ENCODE data around the gene HMCN1.
A peak's percentile ranks its signal among the peaks of the same experiment; 100 is the strongest.

The HMCN1 gene

DNA sequence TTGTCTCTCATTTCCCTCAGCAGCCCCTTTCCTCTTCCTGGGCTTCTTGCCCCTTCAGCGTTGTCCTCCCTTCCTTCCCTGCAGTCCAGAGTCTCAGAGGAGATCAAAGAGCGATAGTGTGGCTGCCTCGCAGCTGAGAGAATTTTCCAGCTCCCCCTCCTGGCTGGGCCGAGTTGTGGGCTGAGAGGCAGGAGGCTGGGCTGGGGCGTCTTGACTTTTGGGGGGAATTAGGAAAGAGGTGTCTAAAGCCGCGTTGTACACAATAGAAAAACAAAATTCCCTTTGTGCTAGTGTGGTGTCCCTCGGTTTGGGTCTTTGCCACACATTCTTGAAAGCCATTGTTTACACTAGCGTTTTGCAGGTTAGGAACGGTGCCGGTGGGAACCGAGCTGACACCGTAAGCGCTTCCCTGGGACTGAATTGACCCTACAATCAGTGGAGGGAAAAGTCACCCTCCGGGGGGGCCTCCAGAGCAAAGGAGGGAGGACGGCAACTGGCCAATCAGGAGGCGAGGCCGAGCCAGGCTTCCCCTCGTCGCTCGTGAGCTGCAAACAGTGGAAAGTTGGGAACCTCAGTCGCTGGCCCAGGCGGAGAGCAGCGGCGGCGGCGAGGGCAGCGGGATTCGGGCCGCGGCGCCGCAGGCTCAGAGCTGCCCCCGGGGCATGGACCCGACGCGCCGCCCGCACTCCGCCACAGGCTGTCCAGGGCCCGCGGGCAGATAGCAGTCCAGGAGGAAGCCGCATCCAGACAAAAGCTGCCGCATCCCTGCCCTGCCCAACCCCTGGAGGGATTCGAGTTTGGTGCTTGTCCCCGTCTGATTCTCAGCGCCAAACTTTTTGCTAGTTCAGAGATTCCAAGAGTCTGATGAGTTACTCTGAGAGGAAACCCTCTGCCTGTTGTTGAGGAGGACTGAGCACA is at the start of gene HMCN1:
HMCN1 (plus strand) TSS at position 574 of the 918 bp plus-strand sequence. CDS start 389 bp downstream, outside the sequence.
- in situ Hi-C loops (cut with MboI; ENCODE audit: low pct_unique_long_range_greater_than_20kb, low sequenced_read_pairs, unreplicated experiment), result no loop called here
- TF ChIP-seq, protein P1, sequence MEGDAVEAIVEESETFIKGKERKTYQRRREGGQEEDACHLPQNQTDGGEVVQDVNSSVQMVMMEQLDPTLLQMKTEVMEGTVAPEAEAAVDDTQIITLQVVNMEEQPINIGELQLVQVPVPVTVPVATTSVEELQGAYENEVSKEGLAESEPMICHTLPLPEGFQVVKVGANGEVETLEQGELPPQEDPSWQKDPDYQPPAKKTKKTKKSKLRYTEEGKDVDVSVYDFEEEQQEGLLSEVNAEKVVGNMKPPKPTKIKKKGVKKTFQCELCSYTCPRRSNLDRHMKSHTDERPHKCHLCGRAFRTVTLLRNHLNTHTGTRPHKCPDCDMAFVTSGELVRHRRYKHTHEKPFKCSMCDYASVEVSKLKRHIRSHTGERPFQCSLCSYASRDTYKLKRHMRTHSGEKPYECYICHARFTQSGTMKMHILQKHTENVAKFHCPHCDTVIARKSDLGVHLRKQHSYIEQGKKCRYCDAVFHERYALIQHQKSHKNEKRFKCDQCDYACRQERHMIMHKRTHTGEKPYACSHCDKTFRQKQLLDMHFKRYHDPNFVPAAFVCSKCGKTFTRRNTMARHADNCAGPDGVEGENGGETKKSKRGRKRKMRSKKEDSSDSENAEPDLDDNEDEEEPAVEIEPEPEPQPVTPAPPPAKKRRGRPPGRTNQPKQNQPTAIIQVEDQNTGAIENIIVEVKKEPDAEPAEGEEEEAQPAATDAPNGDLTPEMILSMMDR (IDR thresholded peaks at IDR 0.05; ENCODE audit: extremely low read depth, insufficient read depth, missing control alignments), result peak; percentile 20
- DNase-seq (ENCODE audit: low spot score), result no peak

DNA sequence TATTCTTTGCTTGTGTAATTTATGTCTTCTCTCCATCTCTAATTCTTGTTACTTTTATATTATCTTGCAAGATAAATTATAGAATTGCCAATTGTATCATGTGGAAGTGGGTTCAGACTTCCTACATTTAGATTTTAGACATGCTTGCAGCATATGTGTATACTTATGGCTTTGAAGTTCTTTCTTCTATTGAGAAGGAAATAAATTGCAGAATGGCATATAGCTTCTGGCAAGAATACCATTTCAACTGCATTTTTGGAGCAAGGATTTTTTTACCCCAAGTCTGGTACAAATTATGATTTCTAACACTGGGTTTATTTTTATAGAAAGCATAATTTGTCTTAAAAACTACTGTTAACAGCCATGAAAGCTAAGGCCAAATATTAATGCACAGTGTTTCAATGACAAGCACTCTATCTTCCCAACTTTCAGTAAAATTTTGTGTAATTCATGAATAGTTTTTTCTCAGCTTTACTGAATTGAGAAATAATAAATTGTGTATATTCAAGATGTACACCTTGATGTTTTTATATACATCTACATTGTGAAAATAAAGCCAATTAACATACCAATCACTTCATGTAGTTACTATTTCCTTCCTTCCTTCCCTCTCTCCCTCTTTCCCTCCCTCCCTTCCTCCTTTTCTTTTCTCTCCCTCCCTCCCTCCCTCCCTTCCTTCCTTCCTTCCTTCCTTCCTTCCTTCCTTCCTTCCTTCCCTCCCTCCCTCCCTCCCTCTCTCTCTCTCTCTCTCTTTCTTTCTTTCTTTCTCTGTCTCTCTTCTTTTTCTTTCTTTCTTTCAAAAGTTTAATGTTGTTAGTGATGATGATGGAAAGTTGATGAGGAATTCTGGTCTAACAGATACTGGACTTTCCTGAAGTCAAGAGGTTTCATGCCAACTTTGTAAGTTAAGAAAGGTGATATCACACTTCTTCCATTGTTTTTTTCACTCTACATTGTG is 47.1 kb upstream of the HMCN1 start:
- in situ Hi-C loops (cut with MboI; ENCODE audit: low pct_unique_long_range_greater_than_20kb, low sequenced_read_pairs, unreplicated experiment), result loop anchor here (25.0 kb wide), 1 partner anchor 875 kb away; no protein-coding TSS in a partner anchor
- no peak for DNase-seq (ENCODE audit: low spot score)
- TF ChIP-seq, protein P1 (IDR thresholded peaks at IDR 0.05; ENCODE audit: extremely low read depth, insufficient read depth, missing control alignments), result no peak

DNA sequence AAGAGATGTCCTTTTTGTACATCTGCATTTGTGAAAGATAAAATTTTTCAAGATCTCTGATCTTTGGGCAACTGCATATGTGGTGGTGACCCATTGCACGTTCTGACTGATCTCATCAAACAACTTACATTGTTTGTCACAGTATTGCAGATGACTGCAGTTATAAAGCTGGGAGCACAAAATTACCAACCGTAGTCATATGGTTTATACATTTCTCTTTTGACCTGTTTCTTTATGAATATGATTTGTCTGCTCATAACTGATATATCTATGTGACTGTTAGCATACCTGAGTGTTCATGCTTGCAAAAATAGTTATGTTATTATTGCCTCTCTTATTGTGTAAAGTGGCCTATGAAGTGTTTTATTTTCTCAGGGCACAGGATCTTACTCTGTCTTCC is 43.7 kb upstream of the HMCN1 start:
- DNase-seq (ENCODE audit: low spot score), result no peak
- TF ChIP-seq, protein P1 (IDR thresholded peaks at IDR 0.05; ENCODE audit: extremely low read depth, insufficient read depth, missing control alignments), result no peak
- in situ Hi-C loops (cut with MboI; ENCODE audit: low pct_unique_long_range_greater_than_20kb, low sequenced_read_pairs, unreplicated experiment), result loop anchor here (25.0 kb wide), 1 partner anchor 878 kb away; no protein-coding TSS in a partner anchor

DNA sequence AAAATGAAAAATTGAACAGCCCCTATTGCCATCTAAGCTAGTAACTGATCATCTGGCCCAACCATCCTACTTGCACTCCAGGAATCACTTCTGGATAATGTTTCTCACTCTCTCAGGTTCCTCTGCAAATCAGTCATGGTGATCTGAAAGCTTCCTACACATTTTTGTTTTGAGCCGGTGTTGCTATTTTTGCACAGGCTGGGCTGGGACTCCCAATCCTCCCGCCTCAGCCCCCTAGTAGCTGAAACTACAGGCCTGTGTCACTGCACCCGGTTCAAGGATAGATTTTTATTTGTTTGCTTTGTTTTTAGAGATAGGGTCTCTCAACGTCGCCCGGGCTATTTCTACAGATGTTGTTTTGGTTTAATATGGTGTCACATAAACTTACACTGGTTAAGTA is 40.5 kb upstream of the HMCN1 start:
- DNase-seq (ENCODE audit: low spot score), result no peak
- in situ Hi-C loops (cut with MboI; ENCODE audit: low pct_unique_long_range_greater_than_20kb, low sequenced_read_pairs, unreplicated experiment), result loop anchor here (25.0 kb wide), 1 partner anchor 881 kb away; no protein-coding TSS in a partner anchor
- TF ChIP-seq, protein P1 (IDR thresholded peaks at IDR 0.05; ENCODE audit: extremely low read depth, insufficient read depth, missing control alignments), result no peak

DNA sequence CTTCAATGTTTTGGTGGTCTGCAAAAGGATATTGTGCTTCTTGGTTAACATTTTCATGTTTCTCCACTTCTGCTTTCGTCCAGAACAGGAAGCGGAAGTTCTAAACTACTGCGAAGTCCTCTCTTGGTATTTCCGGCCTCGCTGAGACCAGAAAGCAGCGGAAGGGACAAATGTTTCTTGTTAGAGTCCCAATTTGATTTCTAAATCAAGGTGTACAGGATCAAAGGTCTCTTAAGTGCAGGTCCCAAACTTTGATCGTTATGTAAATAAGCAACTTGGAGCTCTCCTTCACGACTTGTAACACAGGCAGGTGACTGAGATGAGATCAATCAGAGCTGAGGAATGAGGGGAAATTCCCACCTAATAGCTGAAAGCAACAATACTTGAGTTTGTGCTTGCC is 40.1 kb upstream of the HMCN1 start:
- peak; percentile 12 for DNase-seq (ENCODE audit: low spot score)
- in situ Hi-C loops (cut with MboI; ENCODE audit: low pct_unique_long_range_greater_than_20kb, low sequenced_read_pairs, unreplicated experiment), result loop anchor here (25.0 kb wide), 1 partner anchor 882 kb away; no protein-coding TSS in a partner anchor
- TF ChIP-seq, protein P1 (IDR thresholded peaks at IDR 0.05; ENCODE audit: extremely low read depth, insufficient read depth, missing control alignments), result no peak

DNA sequence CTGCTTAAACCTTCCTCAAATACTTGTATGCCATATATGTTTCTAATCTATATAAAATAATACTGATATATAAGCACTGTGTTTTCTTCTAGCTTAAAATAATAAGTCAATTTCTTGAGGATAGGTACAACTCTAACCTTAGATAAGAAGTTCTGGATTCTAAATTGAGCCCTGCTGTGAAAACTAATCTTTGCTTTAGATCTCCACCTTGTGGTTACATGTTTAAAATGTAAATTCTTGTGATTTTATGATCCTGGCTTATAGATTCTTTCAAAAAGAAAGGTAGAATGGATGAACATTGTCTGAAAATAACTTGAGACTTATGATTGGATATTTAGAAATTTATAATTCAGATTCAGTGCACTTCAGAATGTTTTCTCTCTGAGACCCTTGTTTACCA is 38.9 kb upstream of the HMCN1 start:
- TF ChIP-seq, protein P1 (IDR thresholded peaks at IDR 0.05; ENCODE audit: extremely low read depth, insufficient read depth, missing control alignments), result no peak
- in situ Hi-C loops (cut with MboI; ENCODE audit: low pct_unique_long_range_greater_than_20kb, low sequenced_read_pairs, unreplicated experiment), result loop anchor here (25.0 kb wide), 1 partner anchor 883 kb away; no protein-coding TSS in a partner anchor
- DNase-seq (ENCODE audit: low spot score), result no peak

Measured in GM13977 (cell line).